Testis (tissue), 3 donors: ENCODE results near the gene ACSM2B. TPM values are rescaled to one million over a fixed set of nuclear protein-coding genes. Genes with fewer than 3 reads are reported as not detected.
A peak's percentile ranks its signal among the peaks of the same experiment; 100 is the strongest.
"Not testable (repeated sequence)": the region's sequence is repeated elsewhere in the genome, so short reads cannot be mapped to it uniquely, and the experiment has no call there.

Experiments
- DNase-seq: peaks from one replicate; pipeline ENCODE4 v3.0.0-alpha.2; 2019
- H3K27ac ChIP-seq, 2 donors: fragments of 200-600 bp; sonication (generic); one replicate each; pipeline ENCODE4 v1.5.1; 2019
- H3K27me3 ChIP-seq: fragments of 200-600 bp; sonication (generic); one replicate; pipeline ENCODE4 v1.5.1; 2019
- H3K36me3 ChIP-seq: fragments of 200-600 bp; sonication (generic); one replicate; pipeline ENCODE4 v1.5.1; 2017; ENCODE audit warnings: low read depth; ENCODE audit errors: missing control alignments
- H3K4me1 ChIP-seq: fragments of 200-600 bp; sonication (generic); one replicate; pipeline ENCODE4 v1.5.1; 2019
- H3K4me3 ChIP-seq, 2 donors: fragments of 200-600 bp; sonication (generic); one replicate each; pipeline ENCODE4 v1.5.1; 2017 to 2019
- H3K9me3 ChIP-seq: fragments of 200-600 bp; sonication (generic); one replicate; pipeline ENCODE4 v1.5.1; 2017
- POLR2A ChIP-seq: fragments of 450-650 bp; IDR thresholded peaks from one replicate; pipeline ENCODE4 v1.6.1; 2017; ENCODE audit warnings: antibody characterized with exemption, mild to moderate bottlenecking, moderate library complexity
- WGBS, 2 donors: methylation state at CpG; one replicate each; pipeline ENCODE4 v1.1.5; 2018; 5-methylcytosine and 5-hydroxymethylcytosine counted together
- intact Hi-C: fragments of 100-400 bp; cut with DNase I; formaldehyde crosslinking; loops from one replicate; pipeline ENCODE4 v1.15.1; 2023; ENCODE audit warnings: low total_unique reads
- polyA plus RNA-seq: library from polyadenylated mRNA; stranded (reverse); fragments of 350-450 nt; fragmentation: Illumina TruSeq; extraction: RNeasy Lipid Tissue Mini Kit (QIAGEN cat#74804); gene quantifications from one replicate; pipeline ENCODE4 v1.2.3, GENCODE V29; 2014; ENCODE audit warnings: low read depth, low replicate concordance; ENCODE audit not compliant: insufficient read depth
- total RNA-seq, 2 donors: library from RNA; depleted of rRNA; stranded (reverse); fragments of >200 nt; gene quantifications; one replicate each; pipeline ENCODE4 v1.2.3, GENCODE V29; 2016
- TF ChIP-seq, protein P1 (sequence below), 3 experiments: fragments of 450-650 bp in 2 of 3; fragments of 200-600 bp in 1 of 3; sonication (generic) in 1 of 3; IDR thresholded peaks; one replicate each; pipeline ENCODE4 v1.5.1; 2016 to 2019; ENCODE audit warnings: antibody characterized with exemption in 3 of 3, mild to moderate bottlenecking in 2 of 3, moderate library complexity in 1 of 3

Gene ACSM2B
- total and polyA plus RNA-seq, 3 donors from 2014 or later, result 0.37 to 0.94 (median 0.54) TPM

DNA sequence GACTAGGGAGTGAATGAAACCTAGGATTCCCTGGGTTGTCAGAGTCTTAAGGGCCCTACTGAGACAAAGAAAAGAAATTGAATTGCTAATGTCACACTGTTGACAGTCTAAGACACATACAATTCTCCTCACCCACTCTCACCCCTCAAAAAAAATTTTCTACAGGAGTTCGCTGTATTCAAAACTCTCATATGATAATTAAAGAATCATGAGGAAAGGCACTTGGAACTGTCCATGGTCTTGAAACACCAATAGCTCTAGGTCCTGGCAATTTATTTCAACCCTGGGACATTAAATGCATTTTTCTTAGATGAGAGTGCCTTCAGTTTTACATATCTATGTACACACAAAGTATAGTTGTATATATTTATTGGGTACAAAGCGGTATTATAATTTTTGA lies 20.5 kb downstream of the ACSM2B start:
- DNase-seq, intact Hi-C loops, H3K9me3 ChIP-seq, H3K36me3 ChIP-seq, H3K27ac ChIP-seq, H3K4me1 ChIP-seq, H3K4me3 ChIP-seq, H3K27me3 ChIP-seq: not testable (repeated sequence)
- 47 to 56% methylated on average over 2 of the region's 2 CpGs for WGBS, 2 donors

DNA sequence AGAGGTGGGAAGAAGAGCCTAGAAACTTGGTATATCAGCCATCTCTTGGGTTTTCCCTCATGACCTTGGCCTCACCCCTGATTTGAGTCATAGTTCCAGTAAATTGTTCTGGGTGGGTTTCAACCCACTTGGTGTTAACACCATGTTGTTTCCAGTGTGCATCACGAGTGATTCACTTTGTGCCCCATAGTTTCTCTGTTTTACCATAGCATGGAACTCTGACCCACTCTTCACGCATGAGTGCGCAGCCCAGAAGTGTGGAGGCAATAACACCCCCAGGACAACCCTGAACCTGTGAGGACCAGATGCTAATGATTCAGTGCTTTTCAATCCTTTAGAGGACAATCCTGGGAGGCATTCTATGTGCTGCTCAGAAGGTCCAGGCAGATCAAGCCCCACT lies 21.5 kb downstream of the ACSM2B start:
- H3K27ac ChIP-seq, H3K36me3 ChIP-seq, H3K27me3 ChIP-seq, H3K4me1 ChIP-seq, DNase-seq, H3K4me3 ChIP-seq, intact Hi-C loops, H3K9me3 ChIP-seq: not testable (repeated sequence)
- 77 to 87% methylated on average over 3 of the region's 3 CpGs for WGBS, 2 donors

DNA sequence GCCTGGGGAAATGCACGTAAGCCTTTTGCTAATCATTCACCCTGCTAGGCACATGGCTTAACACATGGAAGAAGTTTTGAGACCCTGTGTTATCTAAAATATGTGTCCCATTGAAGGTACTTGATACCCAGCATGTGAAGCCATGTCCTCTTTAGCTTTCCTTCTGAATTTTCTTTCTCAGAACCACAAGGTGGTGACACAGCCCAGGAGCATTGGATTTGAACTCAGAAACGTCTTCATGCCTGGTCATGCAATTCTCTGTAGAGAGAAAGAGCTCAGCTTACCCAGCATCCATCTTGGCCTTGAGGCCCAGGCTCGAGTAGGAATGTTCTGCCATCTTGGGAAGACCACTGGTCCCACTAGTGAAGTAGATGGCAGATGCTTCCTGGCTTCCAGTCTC lies 22.7 kb downstream of the ACSM2B start:
- peak; percentile 13 for DNase-seq
- H3K9me3 ChIP-seq, H3K4me3 ChIP-seq, intact Hi-C loops, H3K27ac ChIP-seq, H3K27me3 ChIP-seq, H3K36me3 ChIP-seq, H3K4me1 ChIP-seq: not testable (repeated sequence)
- TF ChIP-seq, protein P1, sequence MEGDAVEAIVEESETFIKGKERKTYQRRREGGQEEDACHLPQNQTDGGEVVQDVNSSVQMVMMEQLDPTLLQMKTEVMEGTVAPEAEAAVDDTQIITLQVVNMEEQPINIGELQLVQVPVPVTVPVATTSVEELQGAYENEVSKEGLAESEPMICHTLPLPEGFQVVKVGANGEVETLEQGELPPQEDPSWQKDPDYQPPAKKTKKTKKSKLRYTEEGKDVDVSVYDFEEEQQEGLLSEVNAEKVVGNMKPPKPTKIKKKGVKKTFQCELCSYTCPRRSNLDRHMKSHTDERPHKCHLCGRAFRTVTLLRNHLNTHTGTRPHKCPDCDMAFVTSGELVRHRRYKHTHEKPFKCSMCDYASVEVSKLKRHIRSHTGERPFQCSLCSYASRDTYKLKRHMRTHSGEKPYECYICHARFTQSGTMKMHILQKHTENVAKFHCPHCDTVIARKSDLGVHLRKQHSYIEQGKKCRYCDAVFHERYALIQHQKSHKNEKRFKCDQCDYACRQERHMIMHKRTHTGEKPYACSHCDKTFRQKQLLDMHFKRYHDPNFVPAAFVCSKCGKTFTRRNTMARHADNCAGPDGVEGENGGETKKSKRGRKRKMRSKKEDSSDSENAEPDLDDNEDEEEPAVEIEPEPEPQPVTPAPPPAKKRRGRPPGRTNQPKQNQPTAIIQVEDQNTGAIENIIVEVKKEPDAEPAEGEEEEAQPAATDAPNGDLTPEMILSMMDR (IDR thresholded peaks at IDR 0.05), result peak in 1 of 3 experiments; percentile 7
- 50% methylated on average over 3 of the region's 3 CpGs for WGBS, 2 donors

DNA sequence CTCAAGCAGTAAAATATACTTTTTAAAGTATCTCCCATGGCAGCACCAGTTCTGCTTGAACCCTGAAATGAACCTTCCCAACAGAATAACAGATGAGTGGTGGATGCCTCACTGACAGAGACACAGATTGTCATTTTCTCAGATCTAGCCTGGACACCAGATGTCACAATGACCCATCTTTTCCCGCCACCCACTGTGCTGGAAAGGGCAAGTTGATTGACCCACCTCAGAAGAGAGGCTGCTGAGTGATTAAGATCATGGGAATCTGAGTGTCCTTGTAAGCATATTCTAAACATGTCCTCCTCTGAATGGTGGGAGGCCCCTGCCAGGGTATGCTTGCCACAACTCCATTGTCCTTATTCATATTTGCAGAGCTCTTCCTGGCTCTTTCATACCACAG lies 29.2 kb downstream of the ACSM2B start:
- H3K9me3 ChIP-seq, H3K36me3 ChIP-seq, H3K4me3 ChIP-seq, DNase-seq, H3K27ac ChIP-seq, H3K27me3 ChIP-seq, H3K4me1 ChIP-seq, intact Hi-C loops: not testable (repeated sequence)
- 86 to 87% methylated on average over 1 of the region's 1 CpG for WGBS, 2 donors

DNA sequence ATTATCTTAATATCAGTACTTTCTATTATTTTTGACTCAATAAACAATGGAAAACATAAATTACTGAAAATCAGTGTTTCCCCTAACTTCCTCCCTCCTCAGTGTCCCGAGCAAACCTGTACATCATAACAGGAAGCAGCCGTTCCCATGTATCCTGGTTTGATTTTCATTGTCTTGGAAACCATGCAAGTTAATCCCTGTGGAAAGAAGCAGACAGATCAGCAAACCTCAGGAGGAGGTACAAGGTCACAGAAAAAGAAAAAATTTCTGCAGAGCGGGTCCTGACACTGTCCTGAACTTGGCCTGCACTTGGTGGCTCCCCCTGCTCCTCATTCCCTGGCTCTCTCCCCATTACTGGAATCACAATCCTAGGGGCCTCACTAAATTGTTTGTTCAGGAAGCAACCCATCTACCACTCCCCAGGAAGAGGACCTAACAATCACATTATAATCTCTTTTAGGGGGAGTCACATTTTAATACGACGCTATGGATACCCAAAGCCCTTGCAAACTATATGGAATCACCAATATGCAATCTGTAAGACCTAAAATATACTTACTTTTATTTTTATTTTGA lies 29.8 kb downstream of the ACSM2B start:
- H3K36me3 ChIP-seq, DNase-seq, intact Hi-C loops, H3K27me3 ChIP-seq, H3K4me1 ChIP-seq, H3K4me3 ChIP-seq, H3K9me3 ChIP-seq, H3K27ac ChIP-seq: not testable (repeated sequence)
- WGBS, 2 donors, result 49 to 50% methylated on average over 5 of the region's 5 CpGs

DNA sequence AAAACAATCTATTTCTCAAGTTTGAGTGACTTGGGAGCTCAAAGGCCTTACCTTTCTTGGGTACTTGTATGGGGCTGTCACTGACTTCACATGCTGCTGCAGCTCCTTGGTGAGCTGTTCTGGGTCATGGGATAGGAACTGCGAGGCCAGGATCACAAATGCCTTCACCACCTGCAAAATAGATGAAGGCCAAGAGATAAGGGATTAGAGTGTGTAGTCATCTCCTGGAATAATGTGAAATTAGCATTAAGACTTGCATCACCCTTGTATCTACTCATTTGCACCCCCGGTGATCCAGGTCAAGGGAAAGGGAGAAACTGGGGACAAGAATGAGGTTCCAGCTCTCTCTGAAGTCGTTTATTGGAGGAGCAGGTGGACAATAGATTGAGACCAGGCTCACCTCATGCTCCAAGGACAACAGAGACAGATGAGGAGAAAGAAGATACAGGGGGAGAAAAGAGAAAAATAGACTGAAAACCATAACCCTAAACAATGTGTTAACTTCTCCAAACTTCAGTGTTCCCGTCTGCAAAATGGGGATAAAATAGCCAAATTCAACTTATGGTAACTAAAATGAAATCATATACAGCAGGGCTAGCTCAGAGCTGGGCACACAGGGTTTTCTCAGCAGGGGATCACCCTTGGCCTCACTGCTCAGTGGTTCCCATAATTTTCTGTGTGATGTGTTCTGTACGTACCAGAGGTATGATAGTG lies 35.4 kb downstream of the ACSM2B start:
- H3K4me1 ChIP-seq, intact Hi-C loops, H3K36me3 ChIP-seq, H3K4me3 ChIP-seq, H3K27ac ChIP-seq, DNase-seq, H3K27me3 ChIP-seq, H3K9me3 ChIP-seq: not testable (repeated sequence)
- 68 to 87% methylated on average over 5 of the region's 5 CpGs for WGBS, 2 donors

DNA sequence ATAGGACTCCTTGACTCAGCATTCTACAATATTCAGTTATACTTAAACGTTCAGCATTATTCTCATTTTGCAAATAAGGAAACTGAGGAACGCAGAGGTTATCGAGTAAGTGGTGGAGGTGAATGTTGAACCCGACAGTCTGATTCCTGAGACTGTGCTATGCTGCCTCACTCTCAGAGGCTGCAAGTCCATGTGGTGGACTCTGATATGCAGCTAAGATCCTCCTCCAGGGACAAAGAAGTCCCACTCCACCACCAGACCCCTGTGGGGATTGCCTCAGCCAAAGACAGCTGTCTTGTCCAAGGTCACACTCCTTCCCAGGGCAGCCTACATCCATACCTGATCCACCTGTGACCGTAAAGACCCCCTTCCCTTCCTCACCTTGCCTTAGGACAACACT lies 37.5 kb downstream of the ACSM2B start:
- Histone ChIP-seq H3K36me3 (no peaks in the 10 kb centered on the region), H3K4me3 (no peak overlapping the region), H3K27ac (no peak overlapping the region), H3K27me3 (no peaks in the 10 kb centered on the region), H3K4me1 (no peaks in the 10 kb centered on the region), H3K9me3 (no peaks in the 10 kb centered on the region)
- TF ChIP-seq POLR2A, result no peak
- TF ChIP-seq, protein P1 (IDR thresholded peaks at IDR 0.05), result no peak
- WGBS, 2 donors, result 50 to 92% methylated on average over 4 to 5 of the region's 5 CpGs
- intact Hi-C loops, result no loop called here
- no peak for DNase-seq
